HG02623 (cell line): ENCODE measurements around the gene C1QTNF1.
"Not testable (repeated sequence)": the region's sequence is repeated elsewhere in the genome, so short reads cannot be mapped to it uniquely, and the experiment has no call there.

Experiments
- ATAC-seq: cut with Tn5 transposase; IDR thresholded peaks from one replicate; pipeline ENCODE4 v1.9.1; 2021; ENCODE audit warnings: moderate library complexity; ENCODE audit not compliant: unreplicated experiment

C1QTNF1 gene

GRCh38 chr17:79051306-79051705, 27.3 kb downstream of the C1QTNF1 start:
- no peak for ATAC-seq

GRCh38 chr17:79052131-79052530, 28.2 kb downstream of the C1QTNF1 start:
- no peak for ATAC-seq

- no peak for ATAC-seq
Measured at GRCh38 chr17:79053251-79053925, 29.4 kb downstream of the C1QTNF1 start.

- no peak for ATAC-seq
Measured at GRCh38 chr17:79054200-79054960, 30.4 kb downstream of the C1QTNF1 start.

- no peak for ATAC-seq
Measured at GRCh38 chr17:79055197-79055596, 31.2 kb downstream of the C1QTNF1 start.

GRCh38 chr17:79057737-79058385, 33.9 kb downstream of the C1QTNF1 start:
- no peak for ATAC-seq

GRCh38 chr17:79062691-79063090, 38.7 kb downstream of the C1QTNF1 start:
- ATAC-seq = no peak

- ATAC-seq = no peak
Measured at GRCh38 chr17:79064026-79064425, 40.1 kb downstream of the C1QTNF1 start.

GRCh38 chr17:79065105-79065670, 41.2 kb downstream of the C1QTNF1 start:
- no peak for ATAC-seq

GRCh38 chr17:79066963-79067362, 43.0 kb downstream of the C1QTNF1 start:
- ATAC-seq = no peak

GRCh38 chr17:79070266-79070880, 46.4 kb downstream of the C1QTNF1 start:
- ATAC-seq = no peak

GRCh38 chr17:79071161-79071740, 47.3 kb downstream of the C1QTNF1 start:
- no peak for ATAC-seq

GRCh38 chr17:79072544-79072943, 48.6 kb downstream of the C1QTNF1 start:
- no peak for ATAC-seq

GRCh38 chr17:79073016-79073705, 49.2 kb downstream of the C1QTNF1 start:
- ATAC-seq = no peak

GRCh38 chr17:79073706-79074088, 49.7 kb downstream of the C1QTNF1 start:
- no peak for ATAC-seq

- not testable (repeated sequence) for ATAC-seq
Measured at GRCh38 chr17:79074121-79074648, 50.2 kb downstream of the C1QTNF1 start.

- ATAC-seq = peak; percentile 88
Measured at GRCh38 chr17:79074649-79075445, 50.9 kb downstream of the C1QTNF1 start, which contains the start of gene ENGASE. Gene ENGASE (plus strand): TSS chr17:79074824. CDS start chr17:79074945, 121 bp downstream.

GRCh38 chr17:79075446-79075750, 51.4 kb downstream of the C1QTNF1 start:
- peak; percentile 6 for ATAC-seq

- ATAC-seq = no peak
Measured at GRCh38 chr17:79075861-79076406, 52.0 kb downstream of the C1QTNF1 start.
